ENCODE data around the gene PRRC2A. TPM values are rescaled to one million over a fixed set of nuclear protein-coding genes. Genes with fewer than 3 reads are reported as not detected.

The PRRC2A gene
- total RNA-seq, 1 donor from 2014 or later, result 21.1 TPM

DNA sequence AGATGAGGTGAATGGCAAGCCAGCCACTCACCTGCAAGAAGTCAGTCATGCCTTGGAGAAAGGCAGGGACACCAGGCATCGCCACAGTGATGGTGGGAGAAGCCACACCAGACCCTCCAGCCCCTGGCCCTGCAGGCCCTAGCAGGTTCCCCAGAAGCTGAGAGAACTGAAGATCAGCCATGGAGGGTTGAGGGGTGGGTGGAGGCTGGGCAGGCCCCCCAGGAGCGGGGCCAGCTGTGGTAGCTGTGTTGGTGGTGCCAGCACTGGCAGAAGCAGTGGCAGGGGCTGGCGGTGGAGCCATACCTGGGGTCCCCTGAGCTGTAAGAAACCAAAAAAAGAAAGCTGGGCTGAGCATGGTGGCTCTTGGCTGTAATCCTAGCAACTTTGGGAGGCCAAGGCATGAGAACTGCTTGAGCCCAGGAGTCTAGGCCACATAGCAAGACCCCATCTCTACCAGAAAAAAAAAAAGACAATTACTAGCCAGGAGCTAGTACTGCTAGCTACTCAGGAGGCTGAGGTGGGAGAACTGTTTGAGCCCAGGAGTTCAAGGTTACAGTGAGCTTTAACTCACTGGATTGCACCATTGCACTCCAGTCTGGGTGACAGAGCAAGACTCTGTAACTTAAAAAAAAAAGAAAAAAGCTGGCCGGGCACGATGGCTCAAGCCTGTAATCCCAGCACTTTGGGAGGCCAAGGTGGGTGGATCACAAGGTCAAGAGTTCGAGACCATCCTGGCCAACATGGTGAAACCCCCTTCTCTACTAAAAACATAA is 22.5 kb downstream of the PRRC2A start:
- DNase-seq (ENCODE audit: low read depth) (no peak), FAIRE-seq (no peak)
- Histone ChIP-seq H3K4me3 (ENCODE audit: low read depth, low read length) (no peak overlapping the region), H3K27me3 (ENCODE audit: control insufficient read depth, insufficient read depth, low read length) (no peaks in the 10 kb centered on the region), H3K36me3 (ENCODE audit: control insufficient read depth, insufficient read depth, low read length) (peaks cover 49% of the 10 kb centered on the region)
- TF ChIP-seq, protein P1, sequence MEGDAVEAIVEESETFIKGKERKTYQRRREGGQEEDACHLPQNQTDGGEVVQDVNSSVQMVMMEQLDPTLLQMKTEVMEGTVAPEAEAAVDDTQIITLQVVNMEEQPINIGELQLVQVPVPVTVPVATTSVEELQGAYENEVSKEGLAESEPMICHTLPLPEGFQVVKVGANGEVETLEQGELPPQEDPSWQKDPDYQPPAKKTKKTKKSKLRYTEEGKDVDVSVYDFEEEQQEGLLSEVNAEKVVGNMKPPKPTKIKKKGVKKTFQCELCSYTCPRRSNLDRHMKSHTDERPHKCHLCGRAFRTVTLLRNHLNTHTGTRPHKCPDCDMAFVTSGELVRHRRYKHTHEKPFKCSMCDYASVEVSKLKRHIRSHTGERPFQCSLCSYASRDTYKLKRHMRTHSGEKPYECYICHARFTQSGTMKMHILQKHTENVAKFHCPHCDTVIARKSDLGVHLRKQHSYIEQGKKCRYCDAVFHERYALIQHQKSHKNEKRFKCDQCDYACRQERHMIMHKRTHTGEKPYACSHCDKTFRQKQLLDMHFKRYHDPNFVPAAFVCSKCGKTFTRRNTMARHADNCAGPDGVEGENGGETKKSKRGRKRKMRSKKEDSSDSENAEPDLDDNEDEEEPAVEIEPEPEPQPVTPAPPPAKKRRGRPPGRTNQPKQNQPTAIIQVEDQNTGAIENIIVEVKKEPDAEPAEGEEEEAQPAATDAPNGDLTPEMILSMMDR (IDR thresholded peaks at IDR 0.05; ENCODE audit: insufficient read depth, low read length, severe bottlenecking), result no peak

DNA sequence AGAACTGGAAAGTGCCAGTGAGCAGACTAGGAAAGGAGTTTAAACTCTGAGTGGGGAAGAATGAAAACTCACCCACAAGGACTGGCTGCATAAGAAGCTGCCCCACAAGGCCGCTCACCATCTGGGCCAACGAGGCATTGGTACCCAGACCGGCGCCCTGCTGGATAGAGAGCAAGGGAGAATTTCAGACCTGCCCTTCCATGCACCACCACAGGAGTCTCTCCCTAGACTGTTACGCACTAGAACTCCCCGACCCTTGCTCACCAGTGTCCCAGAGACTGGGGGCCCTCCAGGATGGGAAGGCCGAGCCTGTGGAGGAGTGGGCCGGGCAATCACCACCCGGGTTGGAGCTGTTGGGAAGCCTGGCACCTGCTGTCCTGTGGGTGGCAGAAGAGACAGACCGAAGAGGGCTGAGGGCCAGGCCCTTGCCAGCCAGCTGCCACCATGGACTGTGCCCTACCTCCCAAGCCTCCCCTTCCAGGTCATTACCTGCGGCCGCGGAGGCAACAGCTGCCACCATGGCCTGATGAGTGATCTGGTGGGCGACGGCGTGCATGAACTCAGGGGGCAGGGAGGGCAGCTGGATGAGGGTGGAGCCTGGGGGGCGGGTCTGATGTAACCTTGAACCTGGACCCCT is 23.4 kb downstream of the PRRC2A start:
- no peak for DNase-seq (ENCODE audit: low read depth)
- peak; percentile 50 for FAIRE-seq
- TF ChIP-seq, protein P1 (IDR thresholded peaks at IDR 0.05; ENCODE audit: insufficient read depth, low read length, severe bottlenecking), result no peak
- Histone ChIP-seq H3K36me3 (ENCODE audit: control insufficient read depth, insufficient read depth, low read length) (peaks cover 54% of the 10 kb centered on the region), H3K27me3 (ENCODE audit: control insufficient read depth, insufficient read depth, low read length) (no peaks in the 10 kb centered on the region), H3K4me3 (ENCODE audit: low read depth, low read length) (no peak overlapping the region)

DNA sequence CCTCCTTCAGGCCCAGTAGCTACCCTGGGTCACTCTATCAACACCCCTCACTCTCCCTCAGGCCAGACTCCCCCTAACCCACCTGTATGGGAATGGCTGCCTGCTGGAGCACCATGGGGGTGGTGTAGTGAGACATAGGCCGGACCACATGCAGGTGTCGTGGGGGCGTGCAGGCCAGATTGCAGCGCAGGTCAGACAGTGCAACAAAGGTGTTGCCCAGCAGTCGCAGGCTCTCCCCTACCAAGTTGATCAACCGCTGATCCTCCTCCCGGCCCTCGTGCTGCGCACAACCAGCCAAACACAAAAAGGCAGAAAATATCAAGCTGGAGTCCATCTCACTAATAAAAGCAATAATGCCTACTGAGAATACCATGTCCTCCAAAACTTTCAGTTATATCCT is 24.8 kb downstream of the PRRC2A start:
- Histone ChIP-seq H3K4me3 (ENCODE audit: low read depth, low read length) (no peak overlapping the region), H3K27me3 (ENCODE audit: control insufficient read depth, insufficient read depth, low read length) (no peaks in the 10 kb centered on the region), H3K36me3 (ENCODE audit: control insufficient read depth, insufficient read depth, low read length) (peaks cover 50% of the 10 kb centered on the region)
- TF ChIP-seq, protein P1 (IDR thresholded peaks at IDR 0.05; ENCODE audit: insufficient read depth, low read length, severe bottlenecking), result no peak
- no peak for DNase-seq (ENCODE audit: low read depth)
- no peak for FAIRE-seq

DNA sequence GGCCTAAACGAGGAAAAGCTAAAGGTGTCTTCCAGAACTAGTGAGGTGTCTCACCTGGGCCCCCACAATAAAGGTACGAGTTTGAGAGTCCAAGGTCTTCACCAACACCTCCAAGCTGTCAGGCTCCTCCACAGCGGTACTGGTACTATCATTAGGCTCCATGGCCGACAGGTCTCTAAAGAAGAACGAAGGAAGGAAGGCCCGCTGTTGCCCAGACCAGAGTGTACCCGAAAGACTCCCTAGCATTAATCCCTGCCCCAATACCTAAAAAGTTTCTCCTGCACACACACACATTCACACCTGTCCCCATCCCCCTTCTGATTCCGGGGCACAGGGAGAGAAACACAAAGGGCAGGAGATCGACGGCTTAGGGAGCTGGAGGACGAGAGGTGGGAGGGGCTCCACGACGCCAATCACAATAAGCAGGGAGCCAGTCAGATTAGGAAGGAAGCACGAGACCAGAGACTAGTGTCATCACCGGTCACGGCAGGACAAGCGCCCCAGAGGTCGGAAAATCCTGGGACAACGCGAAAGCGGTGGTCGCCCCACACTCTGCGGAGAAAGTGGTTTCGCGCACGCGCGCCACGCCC is 31.2 kb downstream of the PRRC2A start:
- H3K27me3 ChIP-seq (ENCODE audit: control insufficient read depth, insufficient read depth, low read length), result no peaks in the 10 kb centered on the region
- DNase-seq (ENCODE audit: low read depth), result peak; percentile 71
- peak overlapping the region; percentile 91 for H3K4me3 ChIP-seq (ENCODE audit: low read depth, low read length)
- TF ChIP-seq, protein P1 (IDR thresholded peaks at IDR 0.05; ENCODE audit: insufficient read depth, low read length, severe bottlenecking), result no peak
- no peak for FAIRE-seq
- H3K36me3 ChIP-seq (ENCODE audit: control insufficient read depth, insufficient read depth, low read length), result peaks cover 17% of the 10 kb centered on the region

DNA sequence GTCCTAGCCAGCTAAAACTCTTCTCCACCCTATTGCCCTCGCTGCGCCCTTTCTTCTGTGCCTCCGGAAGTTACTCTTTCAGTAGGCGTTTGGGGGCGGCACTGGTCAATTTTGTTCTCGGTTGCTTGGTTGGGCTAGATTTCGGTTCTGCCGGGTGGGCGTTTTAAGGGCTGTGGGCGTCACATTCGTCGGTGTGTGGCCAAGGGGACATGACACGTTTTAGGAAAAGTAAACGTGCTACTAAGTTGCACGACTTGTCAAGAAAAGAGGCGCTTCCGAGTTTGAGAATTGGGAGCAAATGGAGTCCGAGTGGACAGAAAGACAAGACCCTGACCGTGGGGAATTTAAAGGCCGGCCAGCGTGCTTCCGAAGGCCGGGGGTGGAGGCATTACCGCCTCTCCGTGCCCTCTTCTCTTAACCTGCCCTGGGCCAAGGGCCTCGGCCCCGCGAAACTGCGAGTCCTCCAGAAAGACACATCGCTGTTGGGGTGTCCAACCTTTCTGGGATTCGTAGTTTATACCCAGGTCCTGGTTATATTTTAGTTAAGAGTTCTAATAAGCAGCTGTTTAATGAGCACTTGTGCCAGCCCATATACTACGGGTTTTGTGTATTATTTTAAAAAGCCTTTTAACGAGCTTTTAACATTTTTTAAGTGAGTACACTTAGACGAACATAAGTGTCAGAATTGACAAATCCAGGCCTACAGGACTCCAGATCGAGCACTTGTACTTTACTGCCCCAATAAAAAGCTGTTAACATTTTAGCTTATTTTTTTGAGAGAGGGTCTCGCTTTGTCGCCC is 32.6 kb downstream of the PRRC2A start:
- H3K4me3 ChIP-seq (ENCODE audit: low read depth, low read length), result peak overlapping the region; percentile 91
- H3K27me3 ChIP-seq (ENCODE audit: control insufficient read depth, insufficient read depth, low read length), result no peaks in the 10 kb centered on the region
- peaks cover 14% of the 10 kb centered on the region for H3K36me3 ChIP-seq (ENCODE audit: control insufficient read depth, insufficient read depth, low read length)
- no peak for FAIRE-seq
- TF ChIP-seq, protein P1 (IDR thresholded peaks at IDR 0.05; ENCODE audit: insufficient read depth, low read length, severe bottlenecking), result no peak
- no peak for DNase-seq (ENCODE audit: low read depth)

Data from bronchial epithelial cell (primary cell).